ENCODE measurements around the gene ST7. TPM values are rescaled to one million over a fixed set of nuclear protein-coding genes. Genes with fewer than 3 reads are reported as not detected.

Gene ST7
- total and polyA plus RNA-seq, 2 experiments from 2014 or later, result 9.9 to 18.3 TPM

GRCh38 chr7:117008886-117009531 is 55.7 kb downstream of the ST7 start:
- no peaks in the 10 kb centered on the region for H3K36me3 ChIP-seq (ENCODE audit: insufficient read depth)
- Mint-ChIP-seq H3K27me3 (ENCODE audit: insufficient read depth, low read depth, poor library complexity) (no peaks in the 10 kb centered on the region), H3K9me3 (no peaks in the 10 kb centered on the region), H3K4me1 (peaks cover 3% of the 10 kb centered on the region; the same call in 1 of the 3 replicates), H3K27ac (no peak overlapping the region), H3K4me3 (no peak overlapping the region), H3K36me3 (ENCODE audit: low read depth) (no peaks in the 10 kb centered on the region)
- H3K79me2 ChIP-seq (replicated peaks; ENCODE audit: insufficient read depth), result peaks cover 5% of the 10 kb centered on the region; the same call in 1 of the 2 replicates
- no peaks in the 10 kb centered on the region for H3K27me3 ChIP-seq (ENCODE audit: insufficient read depth)
- ATAC-seq (no peak), DNase-seq (ENCODE audit: low spot score) (no peak)
- no peaks in the 10 kb centered on the region for H3K9me2 ChIP-seq (ENCODE audit: insufficient read depth)
- no peak overlapping the region for H3K4me3 ChIP-seq
- H2AFZ ChIP-seq, result no peak overlapping the region
- no peaks in the 10 kb centered on the region for H3F3A ChIP-seq (replicated peaks; ENCODE audit: low read depth)
- TF ChIP-seq REST (IDR thresholded peaks at IDR 0.05; ENCODE audit: unreplicated experiment) (no peak), ZNF114 (CRISPR knock-in tag; IDR thresholded peaks at IDR 0.05) (no peak), ETS1 (IDR thresholded peaks at IDR 0.05) (no peak), ZNF462 (CRISPR knock-in tag; IDR thresholded peaks at IDR 0.05) (no peak), POLR2AphosphoS5 (IDR thresholded peaks at IDR 0.05; ENCODE audit: low read depth) (no peak), NANOG (IDR thresholded peaks at IDR 0.05; ENCODE audit: borderline replicate concordance) (no peak), JUNB (IDR thresholded peaks at IDR 0.05; ENCODE audit: unreplicated experiment) (no peak), EZH2 (IDR thresholded peaks at IDR 0.05; ENCODE audit: low read depth, unreplicated experiment) (no peak), ZNF331 (CRISPR knock-in tag; IDR thresholded peaks at IDR 0.05; ENCODE audit: low read depth) (no peak), STAT1 (IDR thresholded peaks at IDR 0.05; ENCODE audit: unreplicated experiment) (no peak), CREB1 (CRISPR knock-in tag; IDR thresholded peaks at IDR 0.05; ENCODE audit: low read depth) (no peak), EZH2phosphoT487 (IDR thresholded peaks at IDR 0.05; ENCODE audit: unreplicated experiment) (no peak), CTCF (conservative IDR thresholded peaks at IDR 0.05; ENCODE audit: low read depth in 2 of 2) (no peak)
- H3K4me2 ChIP-seq, result no peak overlapping the region
- H3K27ac ChIP-seq (ENCODE audit: low read depth), result no peak overlapping the region
- no peaks in the 10 kb centered on the region; the same call in 1 of the 2 replicates for H3K4me1 ChIP-seq (ENCODE audit: insufficient read depth)
- no peaks in the 10 kb centered on the region for H4K20me1 ChIP-seq (replicated peaks; ENCODE audit: insufficient read depth)
